AG09309 (cell line): ENCODE data around the gene GOLGA6L2.
"Not testable (repeated sequence)": the region's sequence is repeated elsewhere in the genome, so short reads cannot be mapped to it uniquely, and the experiment has no call there.

Experiments
- DNase-seq: peaks from one replicate; pipeline ENCODE4 v3.0.0-alpha.2; 2010; ENCODE audit warnings: low read depth
- H3K4me3 ChIP-seq: 2 replicates; pipeline ENCODE4 v1.5.1; 2011; ENCODE audit warnings: mild to moderate bottlenecking, low read depth, low read length, moderate library complexity; ENCODE audit not compliant: control insufficient read depth
- TF ChIP-seq, protein P1 (sequence below): IDR thresholded peaks from 2 replicates; pipeline ENCODE4 v1.5.1; 2011; ENCODE audit warnings: mild to moderate bottlenecking, low read depth, low read length, inconsistent platforms; ENCODE audit not compliant: insufficient read depth, control insufficient read depth; ENCODE audit errors: missing control alignments

Gene GOLGA6L2

DNA sequence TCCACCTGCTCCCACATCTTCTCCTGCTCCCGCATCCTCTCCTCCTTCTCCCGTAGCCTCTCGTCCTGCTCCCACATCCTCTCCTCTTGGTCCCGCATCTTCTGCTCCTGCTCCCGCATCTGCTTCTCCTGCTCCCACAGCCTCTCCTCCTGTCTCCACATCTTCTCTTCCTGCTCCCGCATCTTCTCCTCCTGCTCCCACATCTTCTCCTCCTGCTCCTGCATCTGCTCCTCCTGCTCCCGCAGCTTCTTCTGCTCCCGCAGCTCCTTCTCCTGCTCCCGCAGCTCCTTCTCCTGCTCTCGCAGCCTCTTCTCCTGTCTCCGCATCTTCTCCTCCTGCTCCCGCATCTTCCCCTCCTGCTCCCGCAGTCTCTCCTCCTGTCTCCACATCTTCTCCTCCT, 5.8 kb downstream of the GOLGA6L2 start:
- no peak for DNase-seq
- TF ChIP-seq, protein P1, sequence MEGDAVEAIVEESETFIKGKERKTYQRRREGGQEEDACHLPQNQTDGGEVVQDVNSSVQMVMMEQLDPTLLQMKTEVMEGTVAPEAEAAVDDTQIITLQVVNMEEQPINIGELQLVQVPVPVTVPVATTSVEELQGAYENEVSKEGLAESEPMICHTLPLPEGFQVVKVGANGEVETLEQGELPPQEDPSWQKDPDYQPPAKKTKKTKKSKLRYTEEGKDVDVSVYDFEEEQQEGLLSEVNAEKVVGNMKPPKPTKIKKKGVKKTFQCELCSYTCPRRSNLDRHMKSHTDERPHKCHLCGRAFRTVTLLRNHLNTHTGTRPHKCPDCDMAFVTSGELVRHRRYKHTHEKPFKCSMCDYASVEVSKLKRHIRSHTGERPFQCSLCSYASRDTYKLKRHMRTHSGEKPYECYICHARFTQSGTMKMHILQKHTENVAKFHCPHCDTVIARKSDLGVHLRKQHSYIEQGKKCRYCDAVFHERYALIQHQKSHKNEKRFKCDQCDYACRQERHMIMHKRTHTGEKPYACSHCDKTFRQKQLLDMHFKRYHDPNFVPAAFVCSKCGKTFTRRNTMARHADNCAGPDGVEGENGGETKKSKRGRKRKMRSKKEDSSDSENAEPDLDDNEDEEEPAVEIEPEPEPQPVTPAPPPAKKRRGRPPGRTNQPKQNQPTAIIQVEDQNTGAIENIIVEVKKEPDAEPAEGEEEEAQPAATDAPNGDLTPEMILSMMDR = no peak
- H3K4me3 ChIP-seq = no peak overlapping the region

DNA sequence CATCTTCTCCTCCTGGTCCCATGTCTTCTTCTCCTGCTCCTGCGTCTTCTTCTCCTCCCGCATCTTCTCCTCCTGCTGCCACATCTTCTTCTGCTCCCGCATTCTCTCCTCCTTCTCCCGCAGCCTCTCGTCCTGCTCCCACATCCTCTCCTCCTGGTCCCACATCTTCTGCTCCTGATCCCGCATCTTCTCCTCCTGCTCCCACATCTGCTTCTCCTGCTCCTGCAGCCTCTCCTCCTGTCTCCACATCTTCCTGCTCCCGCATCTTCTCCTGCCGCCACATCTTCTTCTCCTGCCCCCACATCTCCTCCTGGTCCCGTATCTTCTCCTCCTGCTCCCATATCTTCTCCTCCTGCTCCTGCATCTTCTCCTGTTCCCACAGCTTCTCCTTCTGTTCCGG, 6.4 kb downstream of the GOLGA6L2 start:
- no peak overlapping the region for H3K4me3 ChIP-seq
- TF ChIP-seq, protein P1 = no peak
- DNase-seq = no peak

DNA sequence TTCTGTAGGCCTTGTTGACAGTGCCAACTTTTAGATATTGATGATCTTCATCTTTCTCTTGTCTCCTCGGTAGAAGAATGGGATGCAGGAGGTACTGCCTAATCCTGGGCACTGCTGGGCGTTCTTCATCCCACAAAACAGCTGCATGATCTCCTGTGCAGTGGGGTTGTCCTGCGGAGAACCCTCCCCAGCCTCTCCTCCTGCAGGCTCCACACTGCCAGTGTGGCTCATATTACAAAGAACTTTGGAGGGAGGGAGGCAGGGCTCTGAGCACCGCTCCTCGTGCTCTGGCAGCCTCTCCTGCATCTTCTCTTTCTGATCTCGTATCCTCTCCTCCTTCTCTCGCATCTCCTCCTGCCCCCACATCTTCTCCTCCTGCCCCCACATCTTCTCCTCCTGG, 7.5 kb downstream of the GOLGA6L2 start:
- no peak overlapping the region for H3K4me3 ChIP-seq

DNA sequence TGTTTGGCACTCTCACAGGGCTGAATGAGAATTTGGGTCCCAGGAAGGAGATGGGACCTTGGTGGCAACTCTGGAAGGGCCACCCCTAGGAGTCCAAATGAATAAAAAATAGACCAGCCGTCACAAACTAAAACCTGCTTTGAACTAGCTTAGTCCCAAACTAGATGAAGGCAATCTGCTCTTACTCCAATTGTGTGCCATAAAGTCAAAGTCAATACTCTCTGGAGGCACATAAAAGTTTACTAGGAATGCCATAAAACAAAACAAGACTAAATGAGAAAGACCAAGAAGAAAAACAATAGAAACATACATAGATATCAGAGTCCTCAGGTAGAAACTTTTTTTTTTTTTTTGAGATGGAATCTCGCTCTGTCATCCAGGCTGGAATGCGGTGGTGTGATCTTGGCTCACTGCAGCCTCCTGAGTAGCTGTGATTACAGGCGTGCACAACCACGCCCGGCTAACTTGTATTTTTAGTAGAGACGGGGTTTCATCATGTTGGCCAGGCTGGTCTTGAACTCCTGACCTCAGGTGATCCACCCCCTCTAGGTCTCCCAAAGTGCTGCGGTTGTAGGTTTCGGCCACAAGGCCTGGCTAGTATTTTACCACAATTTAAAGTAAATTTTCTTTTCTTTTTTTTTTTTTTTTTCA, 8.1 kb downstream of the GOLGA6L2 start:
- TF ChIP-seq, protein P1 = no peak
- no peak overlapping the region for H3K4me3 ChIP-seq
- DNase-seq = no peak

More for the DNA sequence above, 7.5 kb downstream of the GOLGA6L2 start:
- DNase-seq = no peak
- TF ChIP-seq, protein P1 = no peak

DNA sequence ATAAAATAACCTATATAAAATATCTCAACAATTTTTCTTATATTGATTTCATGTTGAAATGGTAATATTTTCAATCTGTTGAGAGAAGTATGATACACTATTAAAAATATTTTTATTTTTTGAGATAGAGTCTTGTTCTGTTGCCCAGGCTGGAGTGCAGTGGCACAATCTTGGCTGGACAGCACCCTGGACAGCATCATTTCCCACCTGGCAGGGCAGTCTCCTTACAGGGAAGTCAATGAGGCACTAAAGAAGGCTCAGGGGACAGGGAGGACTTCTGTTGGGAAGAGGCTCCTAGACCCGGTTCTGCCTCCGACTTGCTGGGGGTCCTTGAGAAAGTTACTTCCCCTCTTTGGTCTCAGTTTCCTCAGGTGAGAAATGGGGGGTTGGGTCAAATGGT, 9.4 kb downstream of the GOLGA6L2 start:
- H3K4me3 ChIP-seq = no peak overlapping the region
- TF ChIP-seq, protein P1 = no peak
- no peak for DNase-seq

DNA sequence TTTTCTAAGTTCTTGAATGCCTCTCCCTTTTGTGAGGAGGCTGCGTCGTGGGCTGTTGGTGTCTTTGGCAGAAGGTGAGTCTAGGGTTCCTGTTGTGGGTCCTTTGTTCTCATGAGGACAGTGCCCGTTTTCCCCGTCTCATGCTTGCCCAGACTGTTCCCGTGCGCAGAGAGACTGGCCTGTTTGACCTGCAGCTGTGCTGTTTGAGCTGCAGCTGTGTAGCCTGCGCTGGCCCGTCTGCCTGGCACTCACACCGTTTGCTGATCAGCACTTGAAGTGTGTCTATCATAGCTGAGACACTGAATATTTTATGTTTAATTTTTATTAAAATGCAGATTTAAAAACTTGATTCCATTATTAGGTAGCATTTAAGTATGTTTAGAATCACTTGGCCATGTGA, 9.9 kb downstream of the GOLGA6L2 start:
- no peak overlapping the region for H3K4me3 ChIP-seq
- TF ChIP-seq, protein P1 = no peak
- no peak for DNase-seq

DNA sequence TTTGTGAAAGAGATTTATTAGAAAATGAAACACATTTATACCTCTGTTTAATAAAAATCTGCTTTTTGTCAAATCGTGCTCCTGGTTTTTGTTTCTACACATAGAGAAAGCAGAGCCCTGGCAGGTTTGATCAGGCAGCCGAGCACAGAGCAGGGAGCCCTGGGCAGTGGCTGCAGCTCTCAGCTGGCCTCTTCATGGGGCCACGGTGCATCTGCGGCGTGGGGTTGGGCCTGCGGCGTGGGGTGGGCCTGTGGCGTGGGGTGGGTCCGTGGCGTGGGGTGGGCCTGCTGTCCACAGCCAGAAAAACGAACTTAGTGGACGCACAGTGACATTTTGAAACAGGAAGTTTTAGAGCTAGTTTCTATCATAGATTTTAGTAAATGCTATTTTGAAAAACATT, 10.6 kb downstream of the GOLGA6L2 start:
- TF ChIP-seq, protein P1 = no peak
- H3K4me3 ChIP-seq = no peak overlapping the region
- DNase-seq = no peak

DNA sequence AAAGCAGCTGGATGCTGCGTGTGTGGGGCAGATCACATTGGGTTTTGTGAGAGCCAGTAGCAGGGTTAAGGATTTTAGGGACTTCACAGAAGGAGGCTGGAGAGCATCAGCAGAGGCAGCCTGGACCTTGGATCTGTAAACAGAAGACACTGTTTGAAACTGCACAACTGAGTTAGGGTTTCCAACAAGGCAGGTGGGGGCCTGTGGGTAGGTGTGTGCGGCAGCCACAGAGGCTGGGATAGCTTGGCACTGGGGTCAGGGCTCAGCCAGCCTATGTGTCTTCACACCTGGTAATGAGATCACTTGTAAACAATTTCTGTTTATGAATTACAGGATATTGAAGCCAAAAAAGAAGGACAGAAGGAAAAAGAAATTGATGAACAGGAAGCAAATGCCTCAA, 12.3 kb downstream of the GOLGA6L2 start:
- not testable (repeated sequence) for DNase-seq, H3K4me3 ChIP-seq

DNA sequence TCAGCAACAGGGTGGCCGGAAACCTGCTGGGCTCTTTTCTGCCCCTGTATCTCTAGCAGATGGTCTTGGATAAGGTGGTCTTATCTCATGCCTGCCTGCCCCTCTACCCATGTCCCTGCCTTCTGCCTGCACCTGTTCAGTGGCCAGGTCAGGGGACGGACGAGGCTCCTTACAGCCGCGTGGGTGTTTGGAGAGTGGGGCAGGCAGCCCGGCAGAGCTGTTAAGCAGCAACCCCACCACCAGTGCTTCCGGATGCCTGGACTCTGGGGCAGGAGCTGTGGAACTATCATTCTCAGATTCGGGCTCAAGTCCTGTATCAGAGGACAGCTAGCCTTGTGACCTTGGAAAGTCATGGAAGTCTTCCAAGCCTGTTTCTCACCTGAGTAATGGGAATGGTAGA, 21.7 kb downstream of the GOLGA6L2 start:
- H3K4me3 ChIP-seq, DNase-seq: not testable (repeated sequence)
